ENCODE results near the gene SLC39A12.

The SLC39A12 gene

DNA sequence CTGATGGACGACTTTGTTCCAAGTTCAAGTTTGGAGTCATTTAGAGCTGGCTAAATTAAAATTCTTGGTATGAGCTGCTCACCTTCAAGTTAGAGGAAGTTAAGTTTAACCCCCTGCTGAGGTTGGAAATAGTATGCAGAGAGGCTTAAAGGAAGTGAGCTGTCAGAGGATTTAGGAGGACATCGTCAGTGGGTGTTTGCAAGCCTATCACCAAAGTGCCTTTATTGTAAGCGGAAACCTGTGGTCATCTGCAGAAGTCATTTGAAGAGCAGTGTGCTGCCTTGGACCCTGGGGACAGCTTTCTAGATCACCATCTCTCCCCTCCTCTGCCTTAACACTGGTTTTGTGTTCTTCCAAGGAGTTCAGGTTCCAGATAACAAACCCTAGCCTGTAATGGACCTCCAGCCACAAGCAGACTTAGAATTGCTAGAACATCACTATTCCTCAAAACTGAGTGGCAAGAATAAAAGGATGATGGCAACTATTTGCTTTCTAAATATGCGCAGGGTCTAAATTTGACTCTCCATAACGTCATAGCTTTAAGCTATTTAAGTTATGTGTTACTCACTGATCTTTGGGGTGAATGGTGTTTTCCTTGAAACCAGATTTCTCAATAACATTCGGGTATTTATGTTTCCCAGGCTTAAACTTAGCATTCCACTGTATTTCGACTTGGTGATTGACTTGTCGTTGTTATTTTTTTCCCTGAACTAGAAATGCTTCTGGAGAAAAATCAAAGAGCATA lies 93.4 kb downstream of the SLC39A12 start:
- no peak for DNase-seq (ENCODE audit: low read depth in 2 of 2)

DNA sequence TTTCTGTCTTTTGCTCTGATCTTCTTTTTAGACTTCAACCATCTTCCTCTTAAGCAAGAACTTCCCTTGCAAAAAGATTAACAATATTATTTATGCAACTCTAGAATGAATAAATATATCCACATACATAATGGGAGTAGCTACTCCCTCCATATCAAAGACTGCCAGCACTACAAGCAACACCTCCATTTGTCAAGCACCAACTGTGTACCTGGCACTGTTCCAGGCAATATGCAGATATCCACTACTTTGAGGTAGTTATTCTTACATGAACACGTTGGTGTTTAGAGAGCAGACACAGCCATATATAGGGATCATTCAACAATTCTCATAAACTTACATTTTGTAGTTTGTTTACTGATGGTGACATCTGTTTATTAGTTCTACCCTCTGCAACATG lies 104.9 kb downstream of the SLC39A12 start:
- no peak for DNase-seq (ENCODE audit: low read depth in 2 of 2)

DNA sequence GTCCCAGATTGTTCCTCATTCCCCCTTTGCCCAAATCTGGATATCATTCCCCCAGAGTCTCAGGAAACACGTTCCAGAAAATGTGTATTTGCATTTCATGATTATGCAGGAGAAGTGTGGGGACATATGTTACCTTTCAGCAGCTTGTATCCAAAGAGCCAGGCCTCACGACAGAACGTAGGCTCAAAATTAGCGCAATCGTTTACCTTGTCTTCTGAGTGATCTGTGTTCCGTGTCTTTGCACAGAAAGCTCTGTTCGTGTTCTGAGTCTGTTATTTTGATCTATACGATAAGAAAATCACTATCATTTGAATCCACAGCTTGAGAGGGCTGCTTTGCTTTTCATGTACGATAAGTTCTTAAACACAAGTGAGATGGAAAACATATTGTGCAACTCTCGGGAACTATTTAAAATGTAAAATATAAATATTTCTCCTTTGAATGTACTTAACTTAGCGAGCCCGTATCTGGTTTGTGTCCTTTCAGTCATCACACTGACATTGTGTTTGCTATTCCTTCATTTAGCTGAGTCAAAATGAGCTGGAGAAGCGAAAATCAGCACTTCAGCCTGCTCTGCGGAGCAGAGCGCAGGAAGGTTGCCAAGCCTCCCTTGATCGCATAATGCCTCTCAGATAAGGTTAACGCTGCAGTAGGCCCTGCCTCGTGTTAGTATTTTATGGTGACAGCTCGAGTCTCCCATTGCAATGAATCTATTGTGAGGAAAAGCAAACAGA lies 108.3 kb downstream of the SLC39A12 start:
- DNase-seq (ENCODE audit: low read depth in 2 of 2) = no peak

DNA sequence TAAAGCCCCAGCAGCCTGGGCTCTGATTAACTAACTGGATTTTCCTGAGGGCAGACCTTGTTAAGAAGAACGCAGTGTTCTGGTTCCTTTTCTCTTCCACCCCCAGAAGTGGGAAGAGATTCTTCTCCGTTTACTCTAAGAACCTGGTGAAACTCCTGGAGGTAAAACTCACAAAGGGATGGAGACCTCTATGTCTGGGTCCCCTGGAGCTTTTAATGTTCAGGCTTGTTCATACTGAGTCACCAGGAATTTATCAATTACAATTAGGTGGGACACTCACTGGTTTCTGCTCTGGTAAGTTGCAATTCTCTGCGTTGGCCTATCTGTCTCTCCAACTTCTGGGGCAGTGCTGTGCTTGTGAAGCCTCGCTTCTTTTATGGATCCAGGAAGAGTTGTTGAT lies 115.2 kb downstream of the SLC39A12 start:
- DNase-seq (ENCODE audit: low read depth in 2 of 2) = no peak

DNA sequence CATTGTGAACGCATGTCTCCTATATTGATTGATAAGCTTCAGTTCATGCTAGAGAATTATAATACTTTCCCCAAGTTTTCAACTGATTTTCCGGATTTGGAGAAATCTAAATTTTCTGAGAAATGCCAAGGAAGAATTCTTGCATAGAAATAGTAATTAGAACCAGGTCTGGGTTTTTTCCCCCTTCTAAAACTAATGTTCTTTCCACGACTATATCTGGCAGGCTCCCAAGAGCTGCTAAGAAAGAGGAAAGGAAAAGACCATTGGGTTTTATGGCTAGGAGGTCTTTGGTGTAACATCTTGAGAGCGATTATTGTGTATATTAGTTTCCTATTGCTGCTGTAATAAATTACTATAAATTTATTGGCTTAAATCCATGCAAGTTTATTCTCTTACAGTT lies 116.7 kb downstream of the SLC39A12 start:
- no peak for DNase-seq (ENCODE audit: low read depth in 2 of 2)

DNA sequence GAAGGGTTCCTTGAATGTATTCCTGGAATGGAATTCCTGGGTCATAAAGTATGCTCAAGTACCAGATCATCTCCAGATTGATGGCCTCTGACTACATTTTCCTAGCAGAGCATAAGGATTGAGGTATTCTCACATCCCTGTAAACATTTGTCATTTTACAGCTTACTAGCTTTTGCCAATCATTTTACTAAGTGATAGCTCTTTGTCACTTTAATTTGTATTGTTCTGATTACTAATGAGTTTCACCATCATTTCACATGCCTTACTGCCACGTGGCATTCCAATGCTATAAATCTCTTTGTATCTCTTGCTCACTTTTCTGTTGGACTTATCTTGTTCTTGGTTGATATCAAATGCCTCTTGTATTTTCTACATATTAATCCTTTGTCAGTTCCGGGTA lies 119.9 kb downstream of the SLC39A12 start:
- no peak for DNase-seq (ENCODE audit: low read depth in 2 of 2)

DNA sequence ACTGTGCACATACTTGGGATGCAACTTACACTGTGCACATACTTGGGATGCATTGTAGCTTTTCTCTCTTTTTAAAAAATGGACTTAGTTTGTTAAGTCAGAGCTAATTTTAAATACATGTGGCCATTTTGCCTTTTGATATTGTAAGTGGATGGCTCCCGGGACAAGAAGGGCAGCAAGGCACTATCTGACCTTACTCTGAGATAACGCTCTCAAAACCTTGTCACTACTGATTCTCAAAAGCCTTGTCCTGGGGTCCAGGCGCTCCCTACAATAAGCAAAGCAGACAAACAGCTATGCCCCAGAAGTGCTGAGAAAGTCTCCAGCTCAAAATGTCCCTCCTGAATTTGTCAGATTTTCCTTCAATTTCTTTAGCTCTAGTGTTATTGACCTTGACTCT lies 121.6 kb downstream of the SLC39A12 start:
- DNase-seq (ENCODE audit: low read depth in 2 of 2) = no peak

DNA sequence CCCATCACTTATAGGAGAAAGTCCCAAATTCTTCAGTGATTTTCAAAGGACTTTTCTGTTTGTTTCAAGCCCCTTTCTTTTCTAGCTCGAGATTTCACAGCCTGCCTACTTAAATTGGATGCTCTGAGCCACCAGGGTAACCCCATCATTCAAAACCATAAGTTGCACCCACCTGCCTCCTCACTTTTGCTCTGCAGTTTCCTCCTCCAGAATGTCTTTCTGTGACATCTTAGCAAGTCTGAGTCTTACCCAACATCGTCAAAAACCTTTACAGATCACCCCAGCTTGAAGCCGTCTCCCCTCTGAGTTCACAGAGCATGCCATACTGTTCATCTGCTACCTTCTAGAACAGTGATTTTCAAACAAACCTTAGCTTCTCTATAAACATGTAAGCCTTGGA lies 124.2 kb downstream of the SLC39A12 start:
- DNase-seq (ENCODE audit: low read depth in 2 of 2) = no peak

DNA sequence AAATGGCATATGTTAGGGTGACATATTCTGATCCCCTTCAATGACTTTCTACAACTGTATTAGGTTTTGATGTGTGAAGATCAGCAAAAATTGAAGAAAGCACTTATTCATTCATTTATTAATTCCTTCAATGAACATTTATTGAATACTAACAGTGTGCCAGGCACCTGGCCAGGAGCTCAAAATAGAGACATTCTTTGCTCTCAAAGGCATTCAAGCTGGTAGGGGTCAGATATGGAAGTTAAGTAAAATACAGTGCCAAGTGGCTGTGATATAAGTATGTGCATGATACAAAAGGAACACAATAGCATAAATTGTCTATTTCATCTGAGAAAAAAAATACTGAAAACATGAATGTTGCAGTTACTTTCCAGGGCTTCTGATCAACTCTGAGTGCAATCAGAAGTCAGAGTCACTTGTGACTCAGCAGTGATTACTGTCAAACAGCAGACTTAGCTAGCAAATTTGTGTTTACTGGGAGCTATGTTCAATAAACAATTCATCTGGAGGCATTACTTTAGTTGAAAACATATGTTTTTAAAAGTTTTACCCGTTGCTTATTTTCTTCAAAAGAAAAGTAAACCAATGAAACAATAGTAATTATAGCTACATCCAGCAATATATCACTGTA lies 128.1 kb downstream of the SLC39A12 start:
- no peak for DNase-seq (ENCODE audit: low read depth in 2 of 2)

DNA sequence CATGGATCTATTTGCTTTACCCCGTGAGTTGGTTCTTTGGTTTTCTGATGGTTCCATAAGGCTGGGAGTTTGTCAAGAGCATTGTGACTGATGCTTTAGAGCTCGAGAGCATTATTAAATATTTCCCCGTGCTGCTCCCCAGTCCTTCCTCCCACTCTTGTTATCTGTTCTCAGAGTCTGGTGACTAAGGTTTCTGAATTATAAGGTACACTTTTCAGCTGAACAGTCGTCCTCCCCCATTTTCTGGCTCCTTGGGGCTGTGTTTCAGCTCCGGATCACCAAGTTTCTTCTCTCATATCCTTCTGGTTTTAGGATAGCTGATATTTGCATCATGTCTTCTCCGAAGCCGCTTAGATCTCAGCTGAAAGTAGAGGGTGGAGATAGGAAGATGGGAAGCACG lies 130.7 kb downstream of the SLC39A12 start:
- DNase-seq (ENCODE audit: low read depth in 2 of 2) = no peak

DNA sequence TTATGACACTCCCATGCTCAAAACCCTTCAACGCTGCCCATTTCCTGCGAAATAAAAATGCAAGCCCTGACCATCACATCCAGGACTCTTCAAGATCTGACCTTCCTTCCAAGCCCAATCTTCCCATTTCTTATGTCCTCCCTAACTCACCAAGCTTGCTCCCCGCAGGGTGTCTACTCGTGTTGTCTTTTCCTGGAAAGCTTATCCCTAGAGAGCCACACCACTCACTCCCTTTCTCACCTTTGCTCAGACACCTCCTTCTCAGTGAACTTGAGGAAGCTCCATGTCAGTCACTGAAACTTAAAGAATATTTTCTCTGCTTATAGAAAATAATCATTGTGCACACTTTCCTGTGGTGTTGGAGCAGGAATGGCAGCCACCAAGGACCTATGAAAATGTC lies 134.1 kb downstream of the SLC39A12 start:
- DNase-seq (ENCODE audit: low read depth in 2 of 2) = no peak

DNA sequence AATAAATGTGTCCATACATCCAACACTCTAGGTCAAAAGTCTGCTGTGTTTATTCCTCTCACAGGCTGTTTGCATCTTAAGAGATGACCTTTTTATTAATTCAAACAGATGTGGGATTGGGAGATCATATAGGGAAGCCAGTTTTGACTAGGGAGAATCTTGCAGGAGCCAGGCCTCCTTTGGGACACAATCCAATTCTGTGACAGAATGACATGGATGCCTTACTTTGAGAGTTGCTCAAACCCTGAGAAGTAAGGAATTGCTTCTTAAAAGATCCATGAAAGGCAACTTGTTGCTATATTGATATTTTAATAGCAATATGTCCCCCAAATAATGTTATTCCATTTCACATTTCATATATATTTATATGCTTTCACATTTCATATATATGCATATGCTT lies 135.0 kb downstream of the SLC39A12 start:
- DNase-seq (ENCODE audit: low read depth in 2 of 2) = no peak

DNA sequence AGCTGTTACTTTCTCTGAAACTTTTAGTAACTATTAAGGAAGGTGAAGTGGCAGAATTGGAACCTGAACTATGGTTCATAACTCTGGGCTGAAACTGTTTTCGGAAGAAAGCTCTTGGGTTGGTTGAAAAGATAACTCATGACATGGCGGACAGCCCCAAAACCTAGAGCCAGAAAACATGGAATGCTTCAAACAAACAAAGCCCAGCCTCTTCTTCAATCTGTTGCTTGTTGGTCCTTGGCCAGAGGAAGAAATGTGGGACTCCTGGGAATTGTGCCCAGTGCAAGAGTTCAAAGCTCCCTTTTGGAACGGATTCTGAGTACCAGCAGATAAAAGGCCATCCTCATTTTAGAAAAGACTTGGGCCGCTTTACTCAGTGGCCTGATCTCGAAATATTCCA lies 135.6 kb downstream of the SLC39A12 start:
- DNase-seq (ENCODE audit: low read depth in 2 of 2) = no peak
